ENCODE results near the gene AKR1C2.
"Not testable (repeated sequence)": the region's sequence is repeated elsewhere in the genome, so short reads cannot be mapped to it uniquely, and the experiment has no call there.

Gene AKR1C2

GRCh38 chr10:5038101-5038500, 34.4 kb upstream of the AKR1C2 start:
- no peak for TF ChIP-seq CTCF (IDR thresholded peaks at IDR 0.05; ENCODE audit: insufficient read depth, low read length, poor library complexity, severe bottlenecking)
- Histone ChIP-seq H3K36me3 (ENCODE audit: control insufficient read depth, insufficient read depth, low read length) (no peaks in the 10 kb centered on the region), H3K4me3 (replicated peaks; ENCODE audit: low read depth, low read length) (no peak overlapping the region), H3K27me3 (replicated peaks; ENCODE audit: control insufficient read depth, insufficient read depth, low read length) (no peaks in the 10 kb centered on the region)
- DNase-seq (ENCODE audit: extremely low read depth, insufficient read length) = no peak

GRCh38 chr10:5036511-5036910, 32.9 kb upstream of the AKR1C2 start:
- H3K27me3 ChIP-seq (replicated peaks; ENCODE audit: control insufficient read depth, insufficient read depth, low read length) = no peaks in the 10 kb centered on the region
- no peaks in the 10 kb centered on the region for H3K36me3 ChIP-seq (ENCODE audit: control insufficient read depth, insufficient read depth, low read length)
- DNase-seq (ENCODE audit: extremely low read depth, insufficient read length) = no peak
- no peak for TF ChIP-seq CTCF (IDR thresholded peaks at IDR 0.05; ENCODE audit: insufficient read depth, low read length, poor library complexity, severe bottlenecking)
- no peak overlapping the region for H3K4me3 ChIP-seq (replicated peaks; ENCODE audit: low read depth, low read length)

GRCh38 chr10:5035356-5035755, 31.7 kb upstream of the AKR1C2 start:
- no peak for TF ChIP-seq CTCF (IDR thresholded peaks at IDR 0.05; ENCODE audit: insufficient read depth, low read length, poor library complexity, severe bottlenecking)
- no peaks in the 10 kb centered on the region for H3K36me3 ChIP-seq (ENCODE audit: control insufficient read depth, insufficient read depth, low read length)
- no peak overlapping the region for H3K4me3 ChIP-seq (replicated peaks; ENCODE audit: low read depth, low read length)
- no peak for DNase-seq (ENCODE audit: extremely low read depth, insufficient read length)
- no peaks in the 10 kb centered on the region for H3K27me3 ChIP-seq (replicated peaks; ENCODE audit: control insufficient read depth, insufficient read depth, low read length)

GRCh38 chr10:5034588-5034987, 30.9 kb upstream of the AKR1C2 start:
- no peak for TF ChIP-seq CTCF (IDR thresholded peaks at IDR 0.05; ENCODE audit: insufficient read depth, low read length, poor library complexity, severe bottlenecking)
- no peak for DNase-seq (ENCODE audit: extremely low read depth, insufficient read length)
- H3K36me3 ChIP-seq (ENCODE audit: control insufficient read depth, insufficient read depth, low read length) = no peaks in the 10 kb centered on the region
- no peak overlapping the region for H3K4me3 ChIP-seq (replicated peaks; ENCODE audit: low read depth, low read length)
- no peaks in the 10 kb centered on the region for H3K27me3 ChIP-seq (replicated peaks; ENCODE audit: control insufficient read depth, insufficient read depth, low read length)

- no peak for DNase-seq (ENCODE audit: extremely low read depth, insufficient read length)
- no peak overlapping the region for H3K4me3 ChIP-seq (replicated peaks; ENCODE audit: low read depth, low read length)
- no peaks in the 10 kb centered on the region for H3K27me3 ChIP-seq (replicated peaks; ENCODE audit: control insufficient read depth, insufficient read depth, low read length)
- H3K36me3 ChIP-seq (ENCODE audit: control insufficient read depth, insufficient read depth, low read length) = no peaks in the 10 kb centered on the region
- TF ChIP-seq CTCF (IDR thresholded peaks at IDR 0.05; ENCODE audit: insufficient read depth, low read length, poor library complexity, severe bottlenecking) = no peak
These were observed 29.6 kb upstream of the AKR1C2 start for GRCh38 chr10:5033061-5033778.

- H3K27me3 ChIP-seq (replicated peaks; ENCODE audit: control insufficient read depth, insufficient read depth, low read length); H3K36me3 ChIP-seq (ENCODE audit: control insufficient read depth, insufficient read depth, low read length); DNase-seq (ENCODE audit: extremely low read depth, insufficient read length); H3K4me3 ChIP-seq (replicated peaks; ENCODE audit: low read depth, low read length): not testable (repeated sequence)
These were observed 28.8 kb upstream of the AKR1C2 start for GRCh38 chr10:5032444-5032843.

GRCh38 chr10:5031588-5031987, 27.9 kb upstream of the AKR1C2 start:
- DNase-seq (ENCODE audit: extremely low read depth, insufficient read length); H3K36me3 ChIP-seq (ENCODE audit: control insufficient read depth, insufficient read depth, low read length); H3K27me3 ChIP-seq (replicated peaks; ENCODE audit: control insufficient read depth, insufficient read depth, low read length); H3K4me3 ChIP-seq (replicated peaks; ENCODE audit: low read depth, low read length): not testable (repeated sequence)
